Hepatocyte (in vitro differentiated cells): ENCODE results near the gene GHR. TPM values are rescaled to one million over a fixed set of nuclear protein-coding genes. Genes with fewer than 3 reads are reported as not detected.

Experiments
- DNase-seq: peaks from one replicate; pipeline ENCODE4 v3.0.0-alpha.2; 2016; ENCODE audit warnings: low spot score
- H2AFZ ChIP-seq: fragments of 200-600 bp; sonication (generic); 2 replicates; pipeline ENCODE4 v1.6.0; 2016; ENCODE audit warnings: antibody characterized with exemption, mild to moderate bottlenecking
- H3K27ac ChIP-seq: fragments of 200-600 bp; sonication (generic); 2 replicates; pipeline ENCODE4 v1.5.1; 2016; ENCODE audit warnings: mild to moderate bottlenecking
- H3K27me3 ChIP-seq: fragments of 200-600 bp; sonication (generic); 2 replicates; pipeline ENCODE4 v1.6.1; 2016
- H3K36me3 ChIP-seq: fragments of 200-600 bp; sonication (generic); replicated peaks from 2 replicates; pipeline ENCODE4 v1.5.1; 2016; ENCODE audit warnings: low read depth; ENCODE audit not compliant: insufficient read depth
- H3K4me1 ChIP-seq: fragments of 200-600 bp; sonication (generic); 2 replicates; pipeline ENCODE4 v1.5.1; 2016; ENCODE audit warnings: mild to moderate bottlenecking, moderate library complexity; ENCODE audit not compliant: insufficient read depth
- H3K4me2 ChIP-seq: fragments of 200-600 bp; sonication (generic); 2 replicates; pipeline ENCODE4 v1.6.0; 2016
- H3K4me3 ChIP-seq: fragments of 200-600 bp; sonication (generic); 2 replicates; pipeline ENCODE4 v1.5.1; 2016; ENCODE audit warnings: mild to moderate bottlenecking
- H3K79me2 ChIP-seq: fragments of 200-600 bp; sonication (generic); 2 replicates; pipeline ENCODE4 v1.6.0; 2017; ENCODE audit warnings: mild to moderate bottlenecking
- H3K9me2 ChIP-seq: fragments of 200-600 bp; sonication (generic); replicated peaks from 2 replicates; pipeline ENCODE4 v1.6.0; 2017; ENCODE audit warnings: mild to moderate bottlenecking; ENCODE audit not compliant: insufficient read depth
- H3K9me3 ChIP-seq: fragments of 200-600 bp; sonication (generic); 2 replicates; pipeline ENCODE4 v1.5.1; 2016; ENCODE audit warnings: low read depth, mild to moderate bottlenecking
- H4K20me1 ChIP-seq: fragments of 200-600 bp; sonication (generic); 2 replicates; pipeline ENCODE4 v1.6.0; 2016; ENCODE audit warnings: mild to moderate bottlenecking; ENCODE audit not compliant: insufficient read depth, poor library complexity, severe bottlenecking
- EZH2 ChIP-seq: fragments of 200-600 bp; sonication (generic); IDR thresholded peaks from 2 replicates; pipeline ENCODE4 v1.6.1; 2016; ENCODE audit warnings: antibody characterized with exemption, mild to moderate bottlenecking, borderline replicate concordance
- EZH2phosphoT487 ChIP-seq: fragments of 200-600 bp; sonication (generic); IDR thresholded peaks from one replicate; pipeline ENCODE4 v1.6.1; 2018; ENCODE audit warnings: antibody characterized with exemption, mild to moderate bottlenecking, low read depth, moderate library complexity; ENCODE audit not compliant: unreplicated experiment, severe bottlenecking
- WGBS: methylation state at CpG from one replicate; pipeline ENCODE4 v1.1.6; 2016; ENCODE audit warnings: low lambda C conversion rate; ENCODE audit errors: missing lambda C conversion rate; 5-methylcytosine and 5-hydroxymethylcytosine counted together
- polyA plus RNA-seq: library from polyadenylated mRNA; unstranded; fragments of >200 nt; fragmentation: Nextera tagmentation; extraction: Ambion mirVana; gene quantifications from 2 replicates; pipeline ENCODE4 v1.2.1, GENCODE V29; 2016
- total RNA-seq: library from RNA; depleted of rRNA; stranded (reverse); fragments of >200 nt; gene quantifications from 2 replicates; pipeline ENCODE4 v1.2.3, GENCODE V29; 2014
- TF ChIP-seq, protein P1 (sequence below): fragments of 200-600 bp; sonication (generic); IDR thresholded peaks from 2 replicates; pipeline ENCODE4 v1.5.1; 2016; ENCODE audit warnings: antibody characterized with exemption, mild to moderate bottlenecking; ENCODE audit not compliant: poor library complexity

The GHR gene
- total and polyA plus RNA-seq, 2 experiments from 2014 or later = 14.4 to 24.3 TPM

DNA sequence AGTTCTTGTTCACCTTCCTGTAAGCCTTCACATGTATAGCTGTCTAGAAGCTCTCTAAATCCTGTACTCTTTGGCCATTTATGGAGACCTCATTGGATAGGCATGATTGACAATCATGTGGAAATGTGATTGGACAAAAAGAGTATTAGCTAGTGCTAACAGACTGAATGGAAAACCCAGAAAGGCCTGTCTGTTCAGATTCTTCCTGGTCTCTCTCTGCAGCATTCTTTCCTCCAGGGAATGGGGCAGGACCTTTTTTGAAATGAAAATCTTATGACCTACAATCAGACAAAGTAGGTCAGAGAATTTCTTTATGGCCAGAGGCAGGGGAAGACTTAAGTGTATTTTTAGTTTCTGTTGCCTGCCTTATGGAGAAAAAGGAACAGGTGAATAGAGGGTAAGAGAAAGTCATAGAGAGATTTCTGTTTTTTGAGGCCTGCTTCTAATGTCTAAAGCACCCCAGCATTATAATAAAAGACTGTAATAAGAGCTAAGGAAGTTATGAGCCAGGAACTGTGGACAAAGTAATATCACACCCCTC is 181.0 kb downstream of the GHR start:
- Histone ChIP-seq H4K20me1 (peaks cover 3% of the 10 kb centered on the region), H3K4me2 (no peak overlapping the region), H3K27me3 (no peaks in the 10 kb centered on the region), H3K4me1 (no peaks in the 10 kb centered on the region), H3K27ac (no peak overlapping the region), H3K9me3 (no peaks in the 10 kb centered on the region), H3K4me3 (no peak overlapping the region), H3K9me2 (no peaks in the 10 kb centered on the region), H3K79me2 (peaks cover 4% of the 10 kb centered on the region), H3K36me3 (no peaks in the 10 kb centered on the region), H2AFZ (no peak overlapping the region)
- TF ChIP-seq EZH2phosphoT487 = no peak
- no peak for TF ChIP-seq EZH2
- TF ChIP-seq, protein P1, sequence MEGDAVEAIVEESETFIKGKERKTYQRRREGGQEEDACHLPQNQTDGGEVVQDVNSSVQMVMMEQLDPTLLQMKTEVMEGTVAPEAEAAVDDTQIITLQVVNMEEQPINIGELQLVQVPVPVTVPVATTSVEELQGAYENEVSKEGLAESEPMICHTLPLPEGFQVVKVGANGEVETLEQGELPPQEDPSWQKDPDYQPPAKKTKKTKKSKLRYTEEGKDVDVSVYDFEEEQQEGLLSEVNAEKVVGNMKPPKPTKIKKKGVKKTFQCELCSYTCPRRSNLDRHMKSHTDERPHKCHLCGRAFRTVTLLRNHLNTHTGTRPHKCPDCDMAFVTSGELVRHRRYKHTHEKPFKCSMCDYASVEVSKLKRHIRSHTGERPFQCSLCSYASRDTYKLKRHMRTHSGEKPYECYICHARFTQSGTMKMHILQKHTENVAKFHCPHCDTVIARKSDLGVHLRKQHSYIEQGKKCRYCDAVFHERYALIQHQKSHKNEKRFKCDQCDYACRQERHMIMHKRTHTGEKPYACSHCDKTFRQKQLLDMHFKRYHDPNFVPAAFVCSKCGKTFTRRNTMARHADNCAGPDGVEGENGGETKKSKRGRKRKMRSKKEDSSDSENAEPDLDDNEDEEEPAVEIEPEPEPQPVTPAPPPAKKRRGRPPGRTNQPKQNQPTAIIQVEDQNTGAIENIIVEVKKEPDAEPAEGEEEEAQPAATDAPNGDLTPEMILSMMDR = no peak
- no peak for DNase-seq

DNA sequence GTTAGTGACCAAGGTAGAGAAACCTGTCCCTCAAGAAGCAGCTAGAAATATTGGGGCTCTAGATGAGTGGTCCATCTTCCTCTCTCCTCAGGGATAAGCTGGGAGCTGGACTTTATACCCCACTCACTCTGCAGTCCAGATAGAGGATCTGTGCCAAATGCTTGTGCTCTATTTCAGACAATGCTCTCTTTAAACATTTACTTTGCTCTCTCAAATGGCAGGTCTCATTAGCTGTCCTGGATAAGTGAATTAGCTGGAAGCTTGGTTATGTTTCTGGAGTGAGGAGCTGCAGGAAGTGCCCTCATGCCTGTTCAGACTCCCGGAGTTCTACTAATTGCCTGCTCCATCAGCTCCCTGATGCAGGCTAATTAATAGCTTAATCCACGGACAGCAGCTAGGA is 182.3 kb downstream of the GHR start:
- Histone ChIP-seq H3K9me2 (no peaks in the 10 kb centered on the region), H3K4me2 (no peak overlapping the region), H3K79me2 (peaks cover 4% of the 10 kb centered on the region), H3K36me3 (no peaks in the 10 kb centered on the region), H3K4me3 (no peak overlapping the region), H4K20me1 (peaks cover 3% of the 10 kb centered on the region), H3K4me1 (no peaks in the 10 kb centered on the region), H3K27me3 (no peaks in the 10 kb centered on the region), H3K9me3 (no peaks in the 10 kb centered on the region), H3K27ac (no peak overlapping the region), H2AFZ (no peak overlapping the region)
- no peak for DNase-seq
- TF ChIP-seq EZH2 = no peak
- TF ChIP-seq, protein P1 = no peak
- WGBS = 39% methylated on average over 2 of the region's 2 CpGs

DNA sequence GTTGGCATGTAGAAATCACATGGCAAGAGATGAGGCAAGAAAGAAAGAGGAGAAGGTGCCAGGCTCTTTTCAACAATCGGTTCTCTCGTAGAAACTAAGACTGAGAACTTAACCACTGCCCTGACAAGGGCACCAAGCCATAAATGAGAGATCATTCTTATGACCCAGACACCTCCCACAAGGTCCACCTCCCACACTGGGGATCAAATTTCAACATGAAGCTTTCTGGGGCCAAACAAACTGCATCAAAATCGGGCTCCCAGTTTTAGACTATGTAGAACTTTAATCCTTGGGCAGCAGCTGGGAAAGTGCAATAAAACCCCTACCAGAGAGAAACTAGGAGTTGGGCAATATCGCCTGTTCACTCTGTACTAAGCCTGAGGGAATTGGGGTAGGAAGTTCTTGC is 183.2 kb downstream of the GHR start:
- Histone ChIP-seq H3K27me3 (no peaks in the 10 kb centered on the region), H3K4me2 (no peak overlapping the region), H3K9me2 (no peaks in the 10 kb centered on the region), H3K4me1 (no peaks in the 10 kb centered on the region), H3K27ac (no peak overlapping the region), H4K20me1 (peaks cover 3% of the 10 kb centered on the region), H3K79me2 (peaks cover 4% of the 10 kb centered on the region), H3K4me3 (no peak overlapping the region), H3K36me3 (no peaks in the 10 kb centered on the region), H3K9me3 (no peaks in the 10 kb centered on the region), H2AFZ (no peak overlapping the region)
- WGBS = 90% methylated on average over 4 of the region's 4 CpGs
- no peak for DNase-seq
- TF ChIP-seq EZH2 (no peak), EZH2phosphoT487 (no peak)
- TF ChIP-seq, protein P1 = no peak

DNA sequence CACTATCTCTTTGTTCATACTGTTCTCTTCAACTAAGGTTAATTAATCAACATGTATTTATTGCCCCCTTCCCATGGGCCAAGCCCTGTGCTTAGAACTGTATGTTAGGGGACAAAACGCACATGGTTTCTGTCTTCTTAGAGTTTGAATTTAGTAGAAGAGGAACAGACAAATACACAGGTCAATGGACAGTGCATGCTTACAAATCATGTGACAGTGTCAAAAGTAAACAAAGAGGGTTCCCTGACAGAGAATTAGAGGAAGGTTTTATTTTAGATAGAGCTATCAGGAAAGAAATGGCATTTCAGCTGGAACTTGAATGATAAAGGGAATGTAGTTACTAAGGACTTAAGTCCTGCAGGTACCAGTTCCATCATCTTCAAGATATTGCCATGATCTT is 188.2 kb downstream of the GHR start:
- no peak overlapping the region for H2AFZ ChIP-seq
- H3K9me2 ChIP-seq = no peaks in the 10 kb centered on the region
- DNase-seq = no peak
- TF ChIP-seq EZH2 (no peak), EZH2phosphoT487 (no peak)
- TF ChIP-seq, protein P1 = no peak
- H3K36me3 ChIP-seq = no peaks in the 10 kb centered on the region
- H3K79me2 ChIP-seq = peaks cover 7% of the 10 kb centered on the region
- H4K20me1 ChIP-seq = no peaks in the 10 kb centered on the region
- no peak overlapping the region for H3K27ac ChIP-seq
- H3K9me3 ChIP-seq = no peaks in the 10 kb centered on the region
- no peak overlapping the region for H3K4me3 ChIP-seq
- H3K4me1 ChIP-seq = peaks cover 4% of the 10 kb centered on the region
- H3K27me3 ChIP-seq = no peaks in the 10 kb centered on the region
- H3K4me2 ChIP-seq = no peak overlapping the region
- 97% methylated on average over 1 of the region's 1 CpG for WGBS
